Measurements from ENCODE around the gene C21orf58. TPM values are rescaled to one million over a fixed set of nuclear protein-coding genes. Genes with fewer than 3 reads are reported as not detected.
A peak's percentile ranks its signal among the peaks of the same experiment; 100 is the strongest.

Gene C21orf58
- total RNA-seq, 2 experiments from 2014 or later: 112 to 141 TPM

DNA sequence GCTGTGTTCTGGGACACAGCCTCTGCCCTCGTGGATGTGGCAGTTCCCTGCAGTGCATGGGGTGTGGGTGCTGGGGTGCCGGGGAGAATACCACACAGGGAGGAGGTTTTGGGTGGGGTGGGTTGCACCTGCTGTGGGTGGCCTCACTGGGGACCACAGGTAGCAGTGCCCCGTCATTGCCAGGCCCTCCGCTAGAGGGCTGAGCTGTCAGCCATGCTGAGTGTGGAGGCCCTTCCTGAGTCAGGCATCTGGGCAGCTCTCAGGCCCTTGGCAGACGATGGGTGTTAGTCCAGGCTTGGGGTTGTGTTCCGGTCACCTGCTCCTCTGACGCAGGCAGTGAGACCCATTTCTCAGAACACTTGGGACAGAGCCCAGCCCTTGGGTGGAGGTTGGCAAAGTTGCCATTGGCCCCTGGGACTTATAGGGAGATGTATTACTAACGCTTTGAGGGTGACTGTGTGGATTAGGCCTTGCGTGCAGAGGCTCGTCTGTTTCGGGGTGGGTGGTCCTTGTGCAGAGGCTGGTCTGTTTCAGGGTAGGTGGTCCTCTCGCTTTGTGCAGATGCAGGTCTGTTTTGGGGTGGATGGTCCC lies 24.2 kb upstream of the C21orf58 start:
- no peaks in the 10 kb centered on the region for H3K4me1 ChIP-seq (ENCODE audit: insufficient read depth, low read length, poor library complexity, severe bottlenecking)
- DNase-seq (ENCODE audit: low spot score): peak; percentile 43
- H3K27ac ChIP-seq (ENCODE audit: low read depth, low read length, poor library complexity, severe bottlenecking): no peak overlapping the region
- BruUV-seq (replicated peaks): no TSS peak
- peaks cover 4% of the 10 kb centered on the region; the same call in 1 of the 2 replicates for H3K79me2 ChIP-seq (ENCODE audit: insufficient read depth, low read depth, low read length)
- H3K36me3 ChIP-seq (ENCODE audit: insufficient read depth, low read length): peaks cover 92% of the 10 kb centered on the region
- peak; percentile 69 for TF ChIP-seq CTCF (conservative IDR thresholded peaks at IDR 0.05; ENCODE audit: low read length)
- TF ChIP-seq EZH2phosphoT487 (IDR thresholded peaks at IDR 0.05; ENCODE audit: borderline replicate concordance, low read depth, low read length): no peak
- H3K4me3 ChIP-seq (ENCODE audit: low read depth, low read length, poor library complexity, severe bottlenecking): no peak overlapping the region
- H4K20me1 ChIP-seq (ENCODE audit: insufficient read depth, low read length): no peaks in the 10 kb centered on the region
- ChIA-PET POLR2A (no interaction called here), CTCF (ENCODE audit: unreplicated experiment) (no interaction called here)
- H3K9me3 ChIP-seq (ENCODE audit: low read length): no peaks in the 10 kb centered on the region
- no peak overlapping the region for H2AFZ ChIP-seq (ENCODE audit: low read length)
- no peaks in the 10 kb centered on the region for H3K9me2 ChIP-seq (ENCODE audit: insufficient read depth, low read length)
- intact Hi-C loops (cut with micrococcal nuclease; ENCODE audit: unreplicated experiment): no loop called here
- no peak overlapping the region for H3K4me2 ChIP-seq (ENCODE audit: low read length)

DNA sequence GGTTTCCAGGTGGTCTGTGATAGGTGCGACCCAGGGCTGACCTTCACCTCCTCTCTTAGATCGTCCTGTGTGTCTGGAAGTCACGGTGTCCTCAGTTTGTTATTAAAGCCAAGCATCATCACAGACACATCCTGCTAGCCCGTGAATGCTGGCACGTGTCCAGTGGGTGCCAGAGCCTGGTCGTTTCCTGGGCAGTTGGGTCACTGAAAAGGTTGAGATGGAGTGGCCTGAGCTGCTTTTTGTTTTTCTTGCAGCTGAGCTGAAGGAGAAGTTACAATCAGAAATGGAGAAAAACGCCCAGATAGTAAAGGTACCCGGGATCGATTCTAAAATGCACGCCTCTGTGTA lies 23.5 kb upstream of the C21orf58 start:
- BruUV-seq (replicated peaks): no TSS peak
- intact Hi-C loops (cut with micrococcal nuclease; ENCODE audit: unreplicated experiment): no loop called here

More for the DNA sequence above, 23.5 kb upstream of the C21orf58 start:
- no peaks in the 10 kb centered on the region for H3K9me3 ChIP-seq (ENCODE audit: low read length)
- no peak overlapping the region for H3K4me3 ChIP-seq (ENCODE audit: low read depth, low read length, poor library complexity, severe bottlenecking)
- H3K79me2 ChIP-seq (ENCODE audit: insufficient read depth, low read depth, low read length): peaks cover 4% of the 10 kb centered on the region; the same call in 1 of the 2 replicates
- H3K36me3 ChIP-seq (ENCODE audit: insufficient read depth, low read length): peaks cover 92% of the 10 kb centered on the region
- H3K9me2 ChIP-seq (ENCODE audit: insufficient read depth, low read length): no peaks in the 10 kb centered on the region
- ChIA-PET POLR2A (no interaction called here), CTCF (ENCODE audit: unreplicated experiment) (no interaction called here)
- H3K4me1 ChIP-seq (ENCODE audit: insufficient read depth, low read length, poor library complexity, severe bottlenecking): no peaks in the 10 kb centered on the region
- H4K20me1 ChIP-seq (ENCODE audit: insufficient read depth, low read length): no peaks in the 10 kb centered on the region
- no peak overlapping the region for H2AFZ ChIP-seq (ENCODE audit: low read length)
- no peak overlapping the region for H3K4me2 ChIP-seq (ENCODE audit: low read length)
- TF ChIP-seq CTCF (conservative IDR thresholded peaks at IDR 0.05; ENCODE audit: low read length): no peak
- no peak for TF ChIP-seq EZH2phosphoT487 (IDR thresholded peaks at IDR 0.05; ENCODE audit: borderline replicate concordance, low read depth, low read length)
- DNase-seq (ENCODE audit: low spot score): no peak
- no peak overlapping the region for H3K27ac ChIP-seq (ENCODE audit: low read depth, low read length, poor library complexity, severe bottlenecking)

All from OCI-LY7 (cell line).